GM23248 (cell line): ENCODE results near the gene PFKFB4.

Experiments
- EZH2 ChIP-seq: fragments of 200-600 bp; sonication (generic); IDR thresholded peaks from 2 replicates; pipeline ENCODE4 v1.6.1; 2018; ENCODE audit warnings: antibody characterized with exemption, mild to moderate bottlenecking; ENCODE audit not compliant: insufficient read depth, poor library complexity, severe bottlenecking
- EZH2phosphoT487 ChIP-seq: fragments of 200-600 bp; sonication (generic); IDR thresholded peaks from 2 replicates; pipeline ENCODE4 v1.6.1; 2018; ENCODE audit warnings: antibody characterized with exemption, moderate library complexity, mild to moderate bottlenecking, low read depth; ENCODE audit not compliant: insufficient read depth

GRCh38 chr3:48565591-48566400, 9.2 kb upstream of the PFKFB4 start:
- no peak for TF ChIP-seq EZH2
- no peak for TF ChIP-seq EZH2phosphoT487
